HG03064 (cell line): ENCODE results near the gene SYTL5.

Experiments
- ATAC-seq: cut with Tn5 transposase; IDR thresholded peaks from one replicate; pipeline ENCODE4 v1.9.1; 2021; ENCODE audit warnings: low read depth; ENCODE audit not compliant: unreplicated experiment

The SYTL5 gene

GRCh38 chrX:38018766-38019425 is 12.5 kb downstream of the SYTL5 start:
- no peak for ATAC-seq

- ATAC-seq, result no peak
These were observed 21.9 kb downstream of the SYTL5 start for GRCh38 chrX:38028300-38028699.

- no peak for ATAC-seq
These were observed 30.1 kb downstream of the SYTL5 start for GRCh38 chrX:38036466-38036865.

GRCh38 chrX:38038501-38038900 is 32.1 kb downstream of the SYTL5 start:
- ATAC-seq, result no peak

GRCh38 chrX:38041237-38041636 is 34.9 kb downstream of the SYTL5 start:
- no peak for ATAC-seq

- no peak for ATAC-seq
These were observed 38.3 kb downstream of the SYTL5 start for GRCh38 chrX:38044701-38045100.

- no peak for ATAC-seq
These were observed 39.3 kb downstream of the SYTL5 start for GRCh38 chrX:38045538-38046096.

- no peak for ATAC-seq
These were observed 42.5 kb downstream of the SYTL5 start for GRCh38 chrX:38048886-38049285.

- ATAC-seq, result no peak
These were observed 44.5 kb downstream of the SYTL5 start for GRCh38 chrX:38050806-38051205.

GRCh38 chrX:38052096-38052495 is 45.7 kb downstream of the SYTL5 start:
- no peak for ATAC-seq

- ATAC-seq, result no peak
These were observed 49.0 kb downstream of the SYTL5 start for GRCh38 chrX:38055170-38055847.

GRCh38 chrX:38060331-38060878 is 54.1 kb downstream of the SYTL5 start:
- ATAC-seq, result no peak

- no peak for ATAC-seq
These were observed 55.0 kb downstream of the SYTL5 start for GRCh38 chrX:38061335-38061734.

GRCh38 chrX:38066934-38067333 is 60.6 kb downstream of the SYTL5 start:
- ATAC-seq, result no peak

GRCh38 chrX:38069273-38069672 is 62.9 kb downstream of the SYTL5 start:
- no peak for ATAC-seq

GRCh38 chrX:38069991-38070390 is 63.6 kb downstream of the SYTL5 start:
- no peak for ATAC-seq

- no peak for ATAC-seq
These were observed 73.1 kb downstream of the SYTL5 start for GRCh38 chrX:38079463-38079862.

GRCh38 chrX:38080808-38081207 is 74.5 kb downstream of the SYTL5 start:
- ATAC-seq, result no peak

- ATAC-seq, result no peak
These were observed 75.6 kb downstream of the SYTL5 start for GRCh38 chrX:38081909-38082308.

- no peak for ATAC-seq
These were observed 76.0 kb downstream of the SYTL5 start for GRCh38 chrX:38082309-38082708.

GRCh38 chrX:38085813-38086212 is 79.5 kb downstream of the SYTL5 start:
- no peak for ATAC-seq
